Activated naive CD4-positive, alpha-beta T cell treated with anti-CD3 and anti-CD28 coated beads, Interleukin-2, amount 50 U/mL, for 24 hours (primary cell): ENCODE data around the gene PRSS12.

ENCODE experiments used
- H3K27ac Mint-ChIP-seq: one replicate; pipeline ENCODE4 v1.8.0; 2021; ENCODE audit warnings: mild to moderate bottlenecking, mixed read lengths
- H3K27me3 Mint-ChIP-seq: one replicate; pipeline ENCODE4 v1.8.0; 2021; ENCODE audit warnings: mixed read lengths
- H3K36me3 Mint-ChIP-seq: one replicate; pipeline ENCODE4 v1.8.0; 2021; ENCODE audit warnings: mixed read lengths
- H3K4me1 Mint-ChIP-seq: one replicate; pipeline ENCODE4 v1.8.0; 2021; ENCODE audit warnings: mixed read lengths
- H3K4me3 Mint-ChIP-seq: one replicate; pipeline ENCODE4 v1.8.0; 2021; ENCODE audit warnings: mild to moderate bottlenecking, mixed read lengths
- H3K9me3 Mint-ChIP-seq: one replicate; pipeline ENCODE4 v1.8.0; 2021; ENCODE audit warnings: mixed read lengths

The PRSS12 gene

GRCh38 chr4:118367872-118368271 is 15.1 kb upstream of the PRSS12 start:
- H3K4me1 Mint-ChIP-seq = no peaks in the 10 kb centered on the region
- no peaks in the 10 kb centered on the region for H3K36me3 Mint-ChIP-seq
- H3K27me3 Mint-ChIP-seq = peaks cover 18% of the 10 kb centered on the region
- H3K4me3 Mint-ChIP-seq = no peak overlapping the region
- H3K9me3 Mint-ChIP-seq = no peaks in the 10 kb centered on the region
- no peak overlapping the region for H3K27ac Mint-ChIP-seq

DNA sequence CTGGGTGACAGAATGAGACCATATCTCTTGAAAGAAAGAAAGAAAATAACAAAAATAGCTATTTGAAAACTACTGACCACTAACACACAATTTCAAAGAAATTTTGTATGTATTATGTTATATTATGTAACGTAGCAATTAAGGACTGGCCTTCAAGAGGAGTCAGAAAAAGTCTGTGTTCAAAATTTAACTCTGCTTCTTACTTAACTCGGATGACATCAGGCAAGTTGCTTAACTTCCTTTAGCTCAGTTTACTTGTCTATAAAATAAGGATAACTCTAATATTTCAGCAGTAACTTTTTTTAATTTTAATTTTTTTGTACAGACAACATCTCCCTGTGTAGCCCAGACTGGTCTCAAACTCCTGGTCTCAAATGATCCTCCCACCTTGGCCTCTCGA is 14.6 kb upstream of the PRSS12 start:
- no peaks in the 10 kb centered on the region for H3K9me3 Mint-ChIP-seq
- H3K27me3 Mint-ChIP-seq = peaks cover 18% of the 10 kb centered on the region

DNA sequence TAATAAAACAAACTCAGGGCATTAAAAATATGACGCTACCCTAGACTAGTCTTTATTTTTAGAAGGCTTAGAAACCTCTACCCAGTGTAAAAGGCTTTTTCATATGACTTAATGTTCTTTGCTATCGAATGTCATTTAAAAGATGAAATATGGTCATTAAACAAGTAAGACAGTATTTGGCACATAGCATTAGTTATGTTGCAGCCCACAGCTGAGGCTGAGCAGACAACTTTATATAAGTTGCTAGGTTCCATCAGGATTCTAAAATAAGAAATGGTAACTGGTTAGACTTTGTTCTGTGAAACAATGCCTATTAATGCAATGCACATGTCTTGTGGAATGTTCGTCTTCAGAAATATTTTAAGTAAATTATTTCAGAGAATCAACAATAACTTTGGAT is 10.4 kb upstream of the PRSS12 start:
- Mint-ChIP-seq H3K4me1 (no peaks in the 10 kb centered on the region), H3K4me3 (no peak overlapping the region), H3K27me3 (peaks cover 28% of the 10 kb centered on the region), H3K9me3 (no peaks in the 10 kb centered on the region), H3K36me3 (no peaks in the 10 kb centered on the region), H3K27ac (no peak overlapping the region)

More for the DNA sequence above, 14.6 kb upstream of the PRSS12 start:
- H3K27ac Mint-ChIP-seq = no peak overlapping the region
- H3K36me3 Mint-ChIP-seq = no peaks in the 10 kb centered on the region
- H3K4me1 Mint-ChIP-seq = no peaks in the 10 kb centered on the region
- no peak overlapping the region for H3K4me3 Mint-ChIP-seq

GRCh38 chr4:118361192-118361591 is 8.4 kb upstream of the PRSS12 start:
- H3K4me3 Mint-ChIP-seq = no peak overlapping the region
- H3K9me3 Mint-ChIP-seq = no peaks in the 10 kb centered on the region
- peaks cover 34% of the 10 kb centered on the region for H3K27me3 Mint-ChIP-seq
- H3K27ac Mint-ChIP-seq = no peak overlapping the region
- H3K36me3 Mint-ChIP-seq = no peaks in the 10 kb centered on the region
- H3K4me1 Mint-ChIP-seq = no peaks in the 10 kb centered on the region

DNA sequence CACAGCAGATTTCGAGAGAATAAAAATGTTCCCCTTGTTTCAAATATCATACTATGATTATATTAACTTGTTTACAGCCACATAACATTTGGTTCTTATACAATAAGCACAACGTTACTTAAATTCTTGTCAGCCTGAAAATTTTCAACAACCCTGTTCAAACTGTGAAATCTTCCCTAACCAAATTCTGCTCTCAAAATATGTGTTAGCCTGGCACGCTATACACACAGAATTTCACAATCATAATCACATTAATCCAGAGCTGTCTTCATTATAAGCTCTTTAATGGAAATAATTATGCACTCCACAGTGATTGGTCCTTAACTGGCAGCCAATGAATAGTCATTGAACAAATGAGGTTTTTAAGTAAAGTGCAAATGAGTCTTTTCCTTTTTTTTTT is 7.3 kb upstream of the PRSS12 start:
- H3K9me3 Mint-ChIP-seq = no peaks in the 10 kb centered on the region
- no peak overlapping the region for H3K4me3 Mint-ChIP-seq
- H3K4me1 Mint-ChIP-seq = no peaks in the 10 kb centered on the region
- no peaks in the 10 kb centered on the region for H3K36me3 Mint-ChIP-seq
- H3K27ac Mint-ChIP-seq = no peak overlapping the region
- H3K27me3 Mint-ChIP-seq = peaks cover 41% of the 10 kb centered on the region

DNA sequence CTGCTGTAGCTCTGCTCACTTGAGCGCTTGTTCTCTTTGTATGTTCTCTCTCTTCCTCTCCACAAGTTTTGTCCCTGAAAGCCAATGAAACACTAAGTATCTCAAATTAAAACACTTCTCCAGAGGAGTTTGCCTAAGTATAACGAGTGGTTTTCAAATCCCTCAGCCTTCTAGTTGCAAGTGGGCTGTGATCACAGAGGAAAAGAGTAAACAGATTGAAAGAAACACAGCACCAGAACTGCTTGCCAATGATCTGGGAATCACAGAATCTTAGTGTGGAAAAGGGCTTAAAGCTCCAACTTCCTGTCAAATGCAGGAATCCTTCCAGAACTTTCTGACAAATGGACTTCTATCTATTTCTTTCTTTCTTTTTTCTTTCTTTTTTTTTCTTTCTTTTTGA is 4.8 kb upstream of the PRSS12 start:
- Mint-ChIP-seq H3K36me3 (no peaks in the 10 kb centered on the region), H3K9me3 (no peaks in the 10 kb centered on the region), H3K4me1 (peaks cover 8% of the 10 kb centered on the region), H3K27ac (no peak overlapping the region), H3K27me3 (peaks cover 56% of the 10 kb centered on the region), H3K4me3 (no peak overlapping the region)

- Mint-ChIP-seq H3K27ac (no peak overlapping the region), H3K27me3 (peaks cover 59% of the 10 kb centered on the region), H3K4me1 (peaks cover 11% of the 10 kb centered on the region), H3K4me3 (no peak overlapping the region), H3K36me3 (no peaks in the 10 kb centered on the region), H3K9me3 (no peaks in the 10 kb centered on the region)
Measured at GRCh38 chr4:118356731-118357130, 3.9 kb upstream of the PRSS12 start.

DNA sequence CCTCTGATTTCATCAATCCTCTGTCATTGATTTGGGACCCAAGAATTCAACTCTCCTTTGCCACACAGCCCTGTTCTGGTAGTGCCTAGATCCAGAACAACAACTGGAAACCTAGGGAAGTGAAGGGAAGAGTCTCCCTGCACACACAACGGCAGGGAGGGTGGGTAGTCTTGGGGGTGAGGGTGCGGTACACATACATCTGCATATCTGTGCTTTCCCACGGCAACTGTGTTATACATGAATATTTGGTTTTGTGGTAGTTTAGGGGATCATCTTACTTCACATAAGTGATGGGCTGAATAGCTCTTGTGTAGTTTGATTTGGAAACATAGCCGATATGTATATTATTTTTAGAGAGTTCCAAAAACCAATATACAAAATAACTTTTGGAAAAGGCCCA is 3.3 kb upstream of the PRSS12 start:
- Mint-ChIP-seq H3K36me3 (no peaks in the 10 kb centered on the region), H3K4me1 (peaks cover 16% of the 10 kb centered on the region), H3K4me3 (no peak overlapping the region), H3K9me3 (no peaks in the 10 kb centered on the region), H3K27ac (no peak overlapping the region), H3K27me3 (peaks cover 61% of the 10 kb centered on the region)

GRCh38 chr4:118354913-118355312 is 2.1 kb upstream of the PRSS12 start:
- Mint-ChIP-seq H3K9me3 (no peaks in the 10 kb centered on the region), H3K27me3 (peaks cover 65% of the 10 kb centered on the region), H3K36me3 (no peaks in the 10 kb centered on the region), H3K4me3 (no peak overlapping the region), H3K4me1 (peaks cover 16% of the 10 kb centered on the region), H3K27ac (no peak overlapping the region)

DNA sequence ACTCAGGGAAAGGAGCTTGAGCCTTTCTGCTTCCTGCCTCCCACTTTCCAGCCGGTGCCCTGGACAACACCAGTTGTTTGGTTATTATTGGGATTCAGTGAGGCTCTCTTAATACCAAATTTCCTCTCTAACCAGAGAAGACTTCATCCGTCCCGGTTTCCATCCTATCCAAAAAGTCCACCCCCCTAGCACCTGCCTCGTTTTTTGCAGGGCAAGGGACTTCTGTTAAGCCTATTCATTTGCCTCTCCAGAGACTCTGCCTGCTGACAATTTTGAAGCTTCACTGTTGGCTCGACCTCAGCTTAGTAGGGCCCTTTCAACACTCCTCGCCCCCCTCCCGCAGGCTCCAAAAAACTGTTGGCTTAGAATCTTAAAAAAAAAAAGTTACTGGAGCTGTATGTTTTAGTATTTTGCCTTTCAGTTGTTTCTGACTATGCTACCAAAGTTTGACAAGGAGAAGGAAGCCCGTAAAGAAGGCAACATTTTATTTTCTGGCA is 779 bp upstream of the PRSS12 start:
- H3K4me1 Mint-ChIP-seq = peaks cover 16% of the 10 kb centered on the region
- H3K36me3 Mint-ChIP-seq = no peaks in the 10 kb centered on the region
- H3K27me3 Mint-ChIP-seq = peaks cover 63% of the 10 kb centered on the region
- H3K9me3 Mint-ChIP-seq = no peaks in the 10 kb centered on the region
- H3K27ac Mint-ChIP-seq = no peak overlapping the region
- peak overlapping the region; percentile 75 for H3K4me3 Mint-ChIP-seq

- Mint-ChIP-seq H3K27me3 (peaks cover 61% of the 10 kb centered on the region), H3K27ac (no peak overlapping the region)
Measured at GRCh38 chr4:118351851-118352827, 664 bp downstream of the PRSS12 start.

GRCh38 chr4:118350961-118351360 is 1.8 kb downstream of the PRSS12 start:
- Mint-ChIP-seq H3K27ac (no peak overlapping the region), H3K9me3 (no peaks in the 10 kb centered on the region), H3K4me3 (no peak overlapping the region), H3K4me1 (peaks cover 16% of the 10 kb centered on the region), H3K27me3 (peaks cover 60% of the 10 kb centered on the region), H3K36me3 (no peaks in the 10 kb centered on the region)

More at GRCh38 chr4:118351851-118352827, 664 bp downstream of the PRSS12 start:
- H3K36me3 Mint-ChIP-seq = no peaks in the 10 kb centered on the region
- no peaks in the 10 kb centered on the region for H3K9me3 Mint-ChIP-seq
- H3K4me1 Mint-ChIP-seq = peaks cover 16% of the 10 kb centered on the region
- peak overlapping the region; percentile 63 for H3K4me3 Mint-ChIP-seq

- no peak overlapping the region for H3K27ac Mint-ChIP-seq
- peaks cover 52% of the 10 kb centered on the region for H3K27me3 Mint-ChIP-seq
- H3K36me3 Mint-ChIP-seq = no peaks in the 10 kb centered on the region
- H3K4me1 Mint-ChIP-seq = peaks cover 16% of the 10 kb centered on the region
- H3K9me3 Mint-ChIP-seq = no peaks in the 10 kb centered on the region
- H3K4me3 Mint-ChIP-seq = no peak overlapping the region
Measured at GRCh38 chr4:118348886-118349285, 3.9 kb downstream of the PRSS12 start.

GRCh38 chr4:118346495-118346894 is 6.3 kb downstream of the PRSS12 start:
- H3K9me3 Mint-ChIP-seq = no peaks in the 10 kb centered on the region
- peaks cover 40% of the 10 kb centered on the region for H3K27me3 Mint-ChIP-seq
- no peaks in the 10 kb centered on the region for H3K36me3 Mint-ChIP-seq

DNA sequence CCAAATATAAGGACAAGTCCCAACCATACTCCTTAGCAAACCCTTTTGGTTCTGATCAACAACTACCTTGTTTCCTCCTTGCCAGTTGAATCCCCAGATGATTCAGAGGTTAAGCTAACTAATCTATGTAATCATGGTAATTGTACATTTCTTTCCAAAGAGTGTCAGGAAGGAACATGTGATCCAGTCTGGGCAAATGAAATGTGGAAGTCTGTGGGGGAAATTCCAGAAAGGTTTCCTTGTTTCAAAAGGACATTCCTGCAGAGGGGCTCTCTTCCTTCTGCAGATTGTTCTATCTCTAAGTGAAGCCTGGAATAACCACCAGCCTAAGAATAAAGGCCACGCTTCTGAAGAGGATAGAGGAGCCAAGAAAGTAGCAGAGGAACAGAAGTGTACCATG is 7.0 kb downstream of the PRSS12 start:
- H3K27me3 Mint-ChIP-seq = peaks cover 37% of the 10 kb centered on the region
- H3K9me3 Mint-ChIP-seq = no peaks in the 10 kb centered on the region

More at GRCh38 chr4:118346495-118346894, 6.3 kb downstream of the PRSS12 start:
- H3K4me1 Mint-ChIP-seq = peaks cover 2% of the 10 kb centered on the region
- H3K4me3 Mint-ChIP-seq = no peak overlapping the region
- no peak overlapping the region for H3K27ac Mint-ChIP-seq

GRCh38 chr4:118344801-118345200 is 8.0 kb downstream of the PRSS12 start:
- no peaks in the 10 kb centered on the region for H3K9me3 Mint-ChIP-seq
- H3K27me3 Mint-ChIP-seq = peaks cover 35% of the 10 kb centered on the region
- H3K4me1 Mint-ChIP-seq = no peaks in the 10 kb centered on the region
- no peak overlapping the region for H3K4me3 Mint-ChIP-seq
- H3K36me3 Mint-ChIP-seq = no peaks in the 10 kb centered on the region
- H3K27ac Mint-ChIP-seq = no peak overlapping the region

More for the DNA sequence above, 7.0 kb downstream of the PRSS12 start:
- Mint-ChIP-seq H3K36me3 (no peaks in the 10 kb centered on the region), H3K27ac (no peak overlapping the region), H3K4me1 (no peaks in the 10 kb centered on the region), H3K4me3 (no peak overlapping the region)
